HPDE6-E6E7 (cell line): ENCODE data around the gene PDK3.

Experiments
- DNase-seq: peaks from one replicate; pipeline ENCODE4 v3.0.0; 2011; ENCODE audit warnings: missing footprints; ENCODE audit errors: extremely low spot score

Gene PDK3

DNA sequence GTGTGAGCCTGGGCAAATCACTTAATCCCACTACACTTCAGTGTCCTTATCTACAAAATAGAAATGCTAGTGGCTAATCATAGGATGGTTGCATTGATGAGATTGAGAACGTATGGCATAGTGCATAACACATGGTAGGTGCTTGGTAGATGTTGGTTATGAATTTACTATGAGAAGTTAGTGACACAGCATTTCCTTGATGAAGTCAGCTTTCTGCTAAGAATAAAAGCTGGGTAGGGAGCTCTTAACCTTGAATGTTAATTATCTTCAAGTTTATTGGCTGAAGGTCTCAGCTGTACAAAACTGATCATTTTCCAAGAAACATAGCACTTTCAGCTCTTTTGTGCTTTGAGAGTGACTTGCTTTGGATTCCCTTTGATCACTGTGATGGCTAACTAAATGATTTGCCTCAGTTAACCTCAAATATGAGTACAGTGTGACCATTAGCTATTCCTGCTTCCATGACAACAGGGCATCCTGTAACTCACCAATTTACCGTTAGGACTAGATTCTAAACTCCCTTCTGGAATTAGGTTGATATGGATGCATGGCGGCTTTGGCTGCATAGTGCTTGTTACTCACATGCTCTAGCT lies 17.8 kb downstream of the PDK3 start:
- DNase-seq, result no peak

DNA sequence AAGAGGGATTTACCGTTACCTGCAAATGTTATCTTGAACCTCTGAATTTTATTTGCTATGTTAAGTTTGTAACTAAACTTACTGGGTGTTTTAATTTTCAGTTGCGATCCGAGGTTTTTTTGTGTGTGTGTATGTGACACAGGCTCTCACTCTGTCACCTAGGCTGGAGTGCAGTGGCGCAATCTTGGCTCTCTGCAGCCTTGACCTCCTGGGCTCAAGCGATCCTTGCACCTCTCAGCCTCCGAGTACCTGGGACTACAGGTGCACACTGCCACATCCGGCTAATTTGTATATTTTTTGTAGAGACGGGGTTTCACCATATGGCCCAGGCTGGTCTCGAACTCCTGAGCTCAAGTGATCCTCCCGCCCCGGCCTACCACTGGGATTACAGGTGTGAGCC lies 18.5 kb downstream of the PDK3 start:
- DNase-seq, result no peak

DNA sequence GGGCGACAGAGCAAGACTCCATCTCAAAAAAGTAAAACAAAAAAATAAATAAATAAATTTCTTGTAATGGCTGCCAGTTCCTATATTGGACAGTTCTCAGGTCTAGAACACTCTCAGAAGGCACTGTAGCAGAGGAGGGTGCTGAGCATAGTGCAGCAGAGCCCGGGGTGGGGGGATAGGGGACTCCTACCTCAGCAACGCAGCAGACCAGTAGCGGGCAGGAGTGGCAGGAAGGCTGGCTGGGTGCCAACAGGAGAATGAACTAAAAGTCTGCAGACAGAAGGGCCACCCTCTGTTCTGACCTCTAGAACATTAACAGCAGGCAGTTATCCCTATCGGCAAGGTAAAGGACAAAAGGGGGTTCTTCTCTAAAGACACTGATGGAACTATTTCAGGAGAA lies 20.2 kb downstream of the PDK3 start:
- no peak for DNase-seq

DNA sequence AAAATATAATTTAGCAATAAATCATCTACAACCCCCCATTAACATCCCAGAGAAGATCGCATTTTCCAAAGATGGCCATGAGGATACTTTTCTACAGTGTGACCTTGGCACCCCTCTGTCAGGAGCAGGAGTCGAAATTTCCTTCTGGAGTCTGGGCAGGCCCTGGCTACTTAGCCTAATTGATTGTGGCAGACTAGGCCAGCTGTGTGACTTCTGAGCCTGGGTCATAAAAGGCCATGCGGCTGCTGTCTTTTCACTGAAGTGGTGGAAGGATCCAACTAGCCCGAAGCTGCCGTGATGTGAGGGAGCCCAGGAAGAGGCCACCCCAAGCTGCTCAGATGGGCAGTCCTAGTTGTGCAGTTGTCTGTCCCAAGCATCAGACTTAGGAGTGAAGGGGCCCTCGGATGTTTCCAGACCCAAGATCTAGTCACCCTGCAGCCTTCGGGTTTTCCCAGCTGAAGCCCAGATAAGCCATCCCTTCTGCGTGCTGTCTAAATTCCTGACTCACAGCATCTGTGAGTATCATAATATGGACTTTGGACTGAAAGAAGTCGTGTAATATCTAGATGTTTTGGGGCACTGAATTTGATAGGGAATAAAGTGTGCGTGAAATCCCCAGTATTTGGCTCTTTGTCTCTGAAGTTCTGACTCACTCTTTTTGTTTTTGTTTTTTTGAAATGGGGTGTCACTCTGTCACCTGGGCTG lies 21.0 kb downstream of the PDK3 start:
- no peak for DNase-seq

DNA sequence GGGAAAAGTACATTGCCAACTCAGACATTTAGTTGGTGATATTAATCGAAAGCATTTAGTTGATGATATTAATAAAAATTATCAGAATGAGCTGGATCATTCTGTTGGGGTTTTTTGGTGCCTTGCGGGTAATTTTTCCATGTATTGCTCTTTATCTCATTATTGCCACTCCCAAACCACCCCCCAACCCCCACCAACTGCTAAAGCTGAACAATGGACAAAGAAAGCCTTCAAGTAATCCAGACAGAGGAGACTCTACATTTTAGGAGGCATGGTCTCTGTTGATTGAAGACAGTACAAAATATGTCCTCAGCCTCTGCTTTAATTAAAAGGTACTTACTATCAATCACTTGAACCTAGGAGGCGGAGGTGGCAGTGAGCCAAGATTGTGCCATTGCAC lies 22.5 kb downstream of the PDK3 start:
- no peak for DNase-seq

DNA sequence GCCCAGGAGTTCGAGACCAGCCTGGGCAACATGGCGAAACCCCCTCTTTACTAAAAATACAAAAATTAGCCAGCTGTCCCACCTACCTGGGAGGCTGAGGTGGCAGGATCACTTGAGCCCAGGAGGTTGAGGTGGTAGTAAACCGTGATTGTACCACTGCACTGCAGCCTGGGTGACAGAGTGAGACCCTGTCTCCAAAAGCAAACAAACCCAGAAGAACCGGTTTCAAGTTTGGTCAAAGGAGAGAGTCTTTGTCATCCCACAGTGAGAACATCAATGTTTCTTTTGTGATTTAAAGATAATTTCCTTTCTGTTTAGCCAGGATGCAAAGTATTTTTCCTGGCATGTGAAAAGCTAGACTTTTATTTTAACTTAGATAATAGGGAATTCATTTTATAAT lies 26.7 kb downstream of the PDK3 start:
- DNase-seq, result no peak

DNA sequence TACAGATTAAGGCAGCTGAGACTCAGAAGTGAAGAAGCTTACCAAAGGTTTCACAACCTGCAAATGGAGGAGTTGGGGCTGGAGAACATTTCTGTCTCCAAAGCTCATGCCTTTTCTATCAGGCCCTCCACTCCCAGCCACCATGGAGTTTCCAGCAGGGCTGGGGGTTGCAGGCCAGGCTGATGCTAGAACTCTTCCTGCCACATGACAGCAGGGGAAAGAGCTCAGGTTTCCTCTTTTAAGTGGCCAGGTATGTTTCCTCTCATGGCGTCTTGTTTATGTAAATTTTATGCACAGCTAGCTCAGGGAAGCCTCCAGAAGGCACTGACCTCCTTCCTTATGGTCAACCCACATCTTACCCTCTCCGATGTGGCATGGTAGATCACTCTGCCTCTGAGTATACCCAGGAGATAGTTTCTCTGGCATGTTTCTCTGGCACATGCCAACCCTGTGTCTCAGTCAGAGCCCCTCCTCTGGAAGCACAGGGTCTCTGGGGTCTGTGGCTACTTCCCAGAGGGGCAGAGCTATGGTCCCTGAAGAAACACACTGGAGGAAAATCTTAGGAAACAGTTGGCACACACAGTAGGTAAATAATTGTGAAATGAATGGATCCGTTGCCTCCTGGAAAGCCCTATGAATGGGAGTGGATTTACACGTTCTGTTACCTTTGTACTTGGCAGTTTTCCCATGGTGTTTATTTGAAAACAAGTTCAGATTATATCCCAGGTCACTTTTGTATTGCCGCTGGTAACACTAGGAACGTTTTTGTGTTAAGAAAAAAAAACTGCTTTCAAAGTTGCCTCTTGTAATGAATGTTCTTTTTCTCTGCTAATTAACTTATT lies 28.9 kb downstream of the PDK3 start:
- no peak for DNase-seq

DNA sequence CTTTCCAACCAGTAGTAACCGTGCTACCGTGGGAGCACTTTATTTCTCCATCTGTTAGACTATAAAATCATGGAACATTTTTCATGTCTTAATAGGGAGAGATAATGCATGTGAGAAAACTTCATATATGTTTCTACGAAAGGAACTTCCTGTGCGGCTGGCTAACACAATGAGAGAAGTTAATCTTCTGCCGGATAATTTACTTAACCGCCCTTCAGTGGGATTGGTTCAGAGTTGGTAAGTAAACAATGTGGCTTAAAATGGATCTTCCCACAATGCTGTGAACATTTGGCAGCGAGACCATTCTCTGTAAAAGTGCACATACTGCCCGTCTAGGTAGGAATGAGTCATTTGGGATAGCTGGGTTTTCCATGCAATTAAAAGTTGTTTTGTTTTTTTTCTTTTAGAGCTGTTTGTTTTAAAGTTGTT lies 29.6 kb downstream of the PDK3 start:
- peak; percentile 35 for DNase-seq

DNA sequence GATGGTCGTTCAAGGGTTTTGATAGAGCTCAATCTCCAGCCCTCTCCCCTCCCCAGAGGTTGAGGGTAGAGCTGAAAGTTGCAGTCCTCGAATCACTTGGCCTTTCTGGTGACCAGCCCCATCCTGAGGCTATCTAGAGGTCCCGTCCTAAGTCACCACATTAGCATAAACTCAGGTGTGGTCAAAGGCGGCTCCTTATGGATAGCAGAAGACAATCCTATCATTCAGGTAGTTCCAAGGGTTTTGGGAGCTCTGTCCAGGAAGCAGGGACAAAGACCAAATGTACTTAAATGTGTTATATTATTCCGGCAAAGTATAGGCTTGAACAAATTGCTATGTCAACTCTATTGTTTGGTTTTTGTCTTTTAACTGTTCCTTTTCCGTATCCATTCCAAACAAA lies 30.6 kb downstream of the PDK3 start:
- DNase-seq, result no peak

DNA sequence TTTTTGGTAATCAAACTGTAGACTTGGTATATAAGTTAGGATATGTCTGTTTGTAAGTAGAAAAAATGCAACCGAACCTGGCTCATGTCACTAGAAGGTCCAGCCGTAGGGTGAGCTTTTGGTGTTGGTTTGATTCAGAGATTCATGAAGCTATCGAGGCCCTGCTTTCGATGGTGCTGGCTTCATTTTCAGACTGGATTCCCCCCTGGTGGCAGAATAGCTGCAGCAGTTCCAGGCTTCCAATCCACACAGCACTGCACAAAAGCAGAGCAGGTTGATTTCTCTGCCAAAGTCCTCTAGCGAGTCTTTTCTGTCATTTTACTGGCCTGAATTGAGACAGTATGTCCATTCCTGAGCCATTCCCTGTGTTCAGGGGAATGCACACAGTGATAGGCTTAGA lies 33.1 kb downstream of the PDK3 start:
- peak; percentile 11 for DNase-seq

DNA sequence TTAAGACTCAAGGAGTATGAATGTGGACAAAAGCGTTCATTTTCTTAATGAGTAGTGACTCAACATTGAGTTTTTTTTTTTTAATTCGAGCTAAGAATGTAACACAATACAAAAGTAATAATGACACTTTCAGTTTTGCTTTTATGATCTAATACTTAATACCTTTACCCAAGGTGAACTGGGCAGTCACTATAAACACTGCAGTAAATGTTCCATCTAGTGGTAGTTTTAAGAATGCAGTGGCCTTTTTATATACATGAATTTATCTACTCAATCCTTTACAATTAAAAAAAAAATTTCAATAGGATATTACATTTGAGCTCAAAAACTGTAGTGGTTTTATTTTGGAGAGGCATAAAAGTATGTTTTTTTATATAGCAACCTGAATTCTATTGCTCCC lies 33.9 kb downstream of the PDK3 start:
- peak; percentile 46 for DNase-seq

DNA sequence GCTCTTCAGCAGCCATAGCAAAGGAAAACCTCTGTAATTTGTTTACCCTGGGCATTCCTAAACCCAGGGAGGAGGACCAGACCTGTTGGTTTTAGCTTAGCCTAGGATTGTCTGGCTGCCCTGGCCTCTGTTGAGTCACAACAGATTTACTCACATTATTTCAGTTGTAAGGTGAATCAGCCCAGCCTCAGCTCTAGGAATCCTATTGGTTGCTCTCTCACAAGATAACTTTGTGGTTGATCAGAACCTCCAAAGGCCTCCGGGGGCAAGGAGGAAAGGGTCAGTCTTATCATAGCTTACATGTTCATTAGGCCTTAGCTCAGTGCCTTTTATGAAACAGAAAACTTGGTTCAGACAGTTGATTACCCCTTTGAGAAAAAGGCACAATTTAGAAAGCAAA lies 41.0 kb downstream of the PDK3 start:
- peak; percentile 39 for DNase-seq

DNA sequence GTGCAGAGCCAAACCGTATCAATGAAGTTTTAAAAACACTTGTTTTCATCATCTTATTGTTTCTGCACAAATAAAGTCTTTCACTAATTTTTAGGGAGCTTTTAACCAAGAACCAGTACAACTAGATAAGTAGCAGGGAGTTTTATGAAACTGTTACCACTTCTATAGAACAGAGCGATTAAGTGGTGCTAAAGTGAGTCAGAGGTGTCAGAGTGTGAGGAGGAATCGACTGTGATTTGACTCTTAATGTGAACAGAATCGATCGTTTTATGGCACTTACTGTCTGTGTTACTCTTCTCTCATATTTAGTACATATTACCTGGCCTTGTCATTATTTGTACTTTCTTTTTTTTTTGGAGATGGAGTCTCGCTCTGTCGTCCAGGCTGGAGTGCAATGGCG lies 43.3 kb downstream of the PDK3 start:
- no peak for DNase-seq

DNA sequence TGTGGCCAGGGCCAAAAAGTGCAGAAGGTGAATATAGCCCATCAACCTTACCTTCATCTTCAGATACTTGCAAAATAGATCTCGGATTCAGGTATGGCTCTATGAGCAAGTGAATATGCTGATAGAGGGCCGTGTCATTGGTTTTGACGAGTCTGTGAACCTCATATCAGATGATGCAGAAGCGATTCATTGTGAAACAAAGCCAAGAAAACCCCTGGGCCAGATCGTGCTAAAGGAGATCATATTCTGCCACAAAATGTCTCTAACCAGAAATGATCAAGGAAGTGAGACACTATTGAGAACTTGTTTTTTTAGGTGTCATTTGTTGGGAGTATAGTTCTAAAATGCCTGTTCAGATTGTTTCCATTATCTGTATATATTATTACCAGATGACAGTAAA lies 48.3 kb downstream of the PDK3 start:
- DNase-seq, result no peak

DNA sequence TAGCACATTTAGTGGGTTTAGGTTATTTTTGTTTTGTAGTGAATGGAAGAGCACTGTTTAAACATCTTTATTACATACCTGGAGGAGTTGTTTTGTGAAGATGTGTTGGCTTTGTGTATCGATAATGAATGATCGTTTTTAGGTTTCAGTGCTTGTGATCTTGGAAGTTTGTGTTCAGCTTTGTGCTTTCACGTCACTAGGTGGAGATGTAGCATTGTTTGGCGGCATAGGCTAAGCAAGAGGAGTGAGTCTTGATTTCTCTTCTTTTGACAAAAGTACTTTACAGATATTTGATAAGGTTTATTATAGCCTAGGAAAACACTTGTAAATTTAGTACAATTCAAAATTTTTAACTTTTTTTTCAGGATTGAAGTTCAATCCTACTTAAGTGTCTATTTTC lies 50.4 kb downstream of the PDK3 start:
- DNase-seq, result no peak

DNA sequence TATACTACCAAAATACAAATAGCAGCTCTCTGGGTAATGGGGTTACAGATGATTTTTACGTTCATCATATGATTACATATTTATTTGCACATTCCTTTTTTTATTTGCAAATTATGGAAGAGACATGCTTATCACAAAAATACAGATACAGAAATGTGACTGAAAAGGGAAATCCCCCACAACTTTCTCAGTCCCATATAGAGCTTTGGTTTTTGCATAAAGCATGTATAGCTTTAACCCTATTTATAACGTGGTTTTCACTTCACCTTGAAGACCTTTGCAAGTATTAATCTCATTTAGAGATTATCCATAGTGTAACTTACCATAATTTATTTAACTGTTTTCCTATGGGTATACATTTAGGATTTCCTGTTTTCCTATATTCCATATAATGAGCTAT lies 55.4 kb downstream of the PDK3 start:
- no peak for DNase-seq

DNA sequence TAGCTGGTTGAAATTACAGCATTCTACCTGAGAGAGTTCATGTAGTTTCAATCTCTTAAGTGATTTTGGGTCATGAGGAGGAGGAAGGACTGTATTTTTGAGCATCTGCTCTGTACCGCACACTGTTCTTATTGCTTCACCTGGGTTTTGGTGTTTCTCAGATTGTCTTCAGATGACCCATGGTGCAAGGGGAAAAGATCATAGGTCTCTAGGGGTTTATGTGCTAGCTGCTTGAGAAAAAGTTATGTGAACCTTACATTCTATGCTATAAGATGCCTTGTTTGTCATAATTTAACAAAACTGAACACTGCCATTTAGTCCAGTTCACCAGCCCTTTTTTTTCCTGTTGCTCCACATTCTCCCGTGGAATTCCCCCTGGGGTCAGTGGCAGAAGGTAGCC lies 60.4 kb downstream of the PDK3 start:
- DNase-seq, result no peak

DNA sequence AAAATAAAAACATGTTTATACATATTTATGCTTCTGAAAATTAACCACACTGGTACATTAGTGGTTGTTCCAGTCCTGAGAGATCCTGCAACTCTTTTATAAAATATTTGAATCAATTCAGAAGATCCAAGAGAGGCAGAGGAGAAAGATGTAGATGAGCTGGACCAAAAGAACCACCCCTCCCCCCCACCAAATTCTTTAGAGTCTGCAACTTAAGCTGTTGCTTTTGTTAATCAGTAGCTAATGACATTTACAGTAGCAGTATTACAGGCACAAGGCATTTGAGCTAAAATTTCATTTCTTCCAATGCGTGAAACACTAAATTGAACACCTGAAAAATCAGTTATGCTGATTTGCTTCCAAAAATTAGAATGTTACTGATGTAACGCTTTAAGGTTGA lies 61.5 kb downstream of the PDK3 start:
- no peak for DNase-seq

DNA sequence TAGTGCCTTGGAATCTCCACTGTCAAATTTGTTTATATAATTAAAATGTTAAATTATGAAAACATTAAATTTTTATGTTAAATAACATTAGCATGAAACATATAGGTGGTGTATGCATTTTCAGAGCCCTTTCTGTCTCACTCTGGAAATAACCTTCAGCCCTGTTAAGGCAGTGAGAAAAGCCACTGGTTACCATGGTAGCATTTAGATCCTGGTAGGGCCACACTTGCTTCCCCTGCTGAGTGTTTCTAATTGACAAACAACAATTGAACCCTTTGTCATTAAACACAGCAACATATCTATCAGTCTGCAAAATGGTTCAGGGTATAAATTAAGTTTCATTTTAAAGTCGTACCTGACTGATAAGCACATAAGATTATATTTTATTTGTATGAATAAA lies 63.5 kb downstream of the PDK3 start:
- DNase-seq, result no peak

DNA sequence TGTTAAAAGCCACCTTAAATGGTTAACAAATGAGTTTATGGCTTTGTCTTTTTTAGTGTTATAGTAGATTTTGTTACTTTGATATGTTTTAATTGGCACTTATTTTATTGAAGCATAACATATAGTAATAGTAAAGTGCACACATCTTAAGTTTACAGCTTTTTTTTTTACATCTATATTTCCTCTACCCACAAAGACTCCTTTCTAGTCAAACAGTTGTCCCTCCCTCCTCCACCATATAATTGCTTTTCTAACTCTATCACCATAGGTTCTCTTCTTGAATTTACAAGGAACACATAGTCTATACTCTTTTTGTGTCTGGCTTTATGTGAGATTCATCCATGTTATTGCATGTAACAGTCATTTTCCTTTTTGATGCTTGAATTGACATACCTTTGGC lies 71.5 kb downstream of the PDK3 start:
- no peak for DNase-seq

DNA sequence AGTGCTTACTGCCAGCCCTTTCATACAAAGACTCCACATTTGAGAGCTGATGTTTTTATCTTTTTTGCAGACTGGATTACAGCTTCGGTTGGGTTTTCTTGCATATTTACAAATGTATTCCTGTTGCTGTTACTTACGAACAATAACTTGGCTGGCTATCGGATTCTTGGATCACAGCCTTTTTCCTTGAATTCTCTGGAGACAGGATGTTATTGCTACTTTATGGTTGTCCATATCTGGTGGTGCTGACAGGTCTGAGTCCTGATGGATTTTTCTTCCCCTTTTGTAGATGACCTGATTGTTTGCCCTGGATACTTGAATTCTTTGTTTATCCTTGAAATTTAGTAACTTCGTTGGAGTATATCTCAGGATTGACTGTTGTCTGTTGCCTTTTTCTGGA lies 77.7 kb downstream of the PDK3 start:
- DNase-seq, result no peak

DNA sequence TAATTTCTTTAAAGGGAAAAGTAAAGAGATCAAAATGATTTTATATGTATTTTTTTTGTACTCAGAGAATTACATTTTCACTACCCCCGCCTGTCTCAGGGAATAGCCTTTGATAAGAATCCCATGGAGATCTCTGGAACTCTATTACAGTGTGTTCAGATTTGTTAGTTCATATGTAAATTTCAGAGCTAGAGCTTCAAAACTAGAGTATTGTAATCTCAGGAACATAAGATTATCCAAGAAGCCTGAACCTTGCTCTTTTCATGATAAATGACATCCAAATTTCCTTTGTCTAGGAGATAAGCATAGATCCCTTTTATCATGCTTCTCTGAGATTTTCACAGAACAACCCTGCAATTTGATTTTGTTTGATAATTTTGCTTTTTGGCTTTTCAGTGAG lies 82.9 kb downstream of the PDK3 start:
- DNase-seq, result no peak

DNA sequence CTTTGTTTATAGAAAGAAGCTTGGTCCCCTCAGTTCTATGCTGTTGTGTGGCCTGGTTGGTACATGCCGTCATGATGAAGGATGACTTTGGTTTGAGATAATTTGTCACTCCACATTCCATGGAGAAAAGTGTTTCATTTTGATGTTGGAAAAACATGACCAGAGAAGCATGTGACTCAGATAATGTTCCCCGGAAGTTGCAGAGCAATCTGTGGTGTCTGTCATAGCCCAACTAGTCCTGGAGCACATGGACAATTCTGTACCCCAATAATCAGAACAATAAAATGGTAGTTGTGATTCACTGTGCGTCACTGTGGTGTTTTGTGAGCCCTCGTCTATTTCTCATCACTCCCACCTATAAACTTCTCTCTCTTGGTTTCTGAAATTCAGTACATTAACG lies 85.1 kb downstream of the PDK3 start:
- no peak for DNase-seq
